Measurements from ENCODE around the gene NOVA1.
"Not testable (repeated sequence)": the region's sequence is repeated elsewhere in the genome, so short reads cannot be mapped to it uniquely, and the experiment has no call there.

NOVA1 gene, protein sequence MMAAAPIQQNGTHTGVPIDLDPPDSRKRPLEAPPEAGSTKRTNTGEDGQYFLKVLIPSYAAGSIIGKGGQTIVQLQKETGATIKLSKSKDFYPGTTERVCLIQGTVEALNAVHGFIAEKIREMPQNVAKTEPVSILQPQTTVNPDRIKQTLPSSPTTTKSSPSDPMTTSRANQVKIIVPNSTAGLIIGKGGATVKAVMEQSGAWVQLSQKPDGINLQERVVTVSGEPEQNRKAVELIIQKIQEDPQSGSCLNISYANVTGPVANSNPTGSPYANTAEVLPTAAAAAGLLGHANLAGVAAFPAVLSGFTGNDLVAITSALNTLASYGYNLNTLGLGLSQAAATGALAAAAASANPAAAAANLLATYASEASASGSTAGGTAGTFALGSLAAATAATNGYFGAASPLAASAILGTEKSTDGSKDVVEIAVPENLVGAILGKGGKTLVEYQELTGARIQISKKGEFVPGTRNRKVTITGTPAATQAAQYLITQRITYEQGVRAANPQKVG

GRCh38 chr14:26597589-26598080 lies at the start of gene NOVA1:
Gene NOVA1 (minus strand): TSS chr14:26598033. CDS start chr14:26597436, 597 bp downstream.
- no peak for TF ChIP-seq CTCF (conservative IDR thresholded peaks at IDR 0.05; ENCODE audit: low read depth, low read length)
- H3K4me3 ChIP-seq (ENCODE audit: low read length) = peak within 1 kb of the TSS; percentile 91
- DNase-seq (ENCODE audit: low read depth) = no peak

- DNase-seq (ENCODE audit: low read depth); H3K4me3 ChIP-seq (ENCODE audit: low read length): not testable (repeated sequence)
Measured at GRCh38 chr14:26645057-26645456, 47.2 kb upstream of the NOVA1 start.

DNA sequence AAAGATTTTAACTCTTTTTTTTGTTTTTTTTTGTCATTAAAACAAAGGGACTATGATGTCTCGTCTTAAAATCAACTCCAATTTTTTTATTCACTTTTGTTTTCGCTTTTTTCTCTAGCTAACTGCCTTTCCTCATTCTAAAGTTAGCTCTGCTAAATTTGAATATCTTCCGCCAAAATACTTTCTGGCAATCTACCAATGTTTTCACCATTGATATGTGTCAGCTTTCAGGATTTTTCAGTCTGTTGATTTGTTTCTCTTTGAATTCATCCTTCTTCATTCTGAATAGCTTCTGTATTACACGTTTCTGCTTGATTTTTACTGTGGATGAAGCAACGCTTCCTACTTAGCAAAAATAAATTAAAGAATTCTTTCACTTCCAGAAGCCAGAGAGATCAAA lies 38.7 kb upstream of the NOVA1 start:
- peak; percentile 2 for DNase-seq (ENCODE audit: low read depth)
- no peak overlapping the region for H3K4me3 ChIP-seq (ENCODE audit: low read length)
- TF ChIP-seq CTCF (conservative IDR thresholded peaks at IDR 0.05; ENCODE audit: low read depth, low read length) = no peak

- not testable (repeated sequence) for H3K4me3 ChIP-seq (ENCODE audit: low read length); DNase-seq (ENCODE audit: low read depth)
Measured at GRCh38 chr14:26634946-26635345, 37.1 kb upstream of the NOVA1 start.

GRCh38 chr14:26626256-26626655 lies 28.4 kb upstream of the NOVA1 start:
- no peak overlapping the region for H3K4me3 ChIP-seq (ENCODE audit: low read length)
- no peak for TF ChIP-seq CTCF (conservative IDR thresholded peaks at IDR 0.05; ENCODE audit: low read depth, low read length)
- no peak for DNase-seq (ENCODE audit: low read depth)

DNA sequence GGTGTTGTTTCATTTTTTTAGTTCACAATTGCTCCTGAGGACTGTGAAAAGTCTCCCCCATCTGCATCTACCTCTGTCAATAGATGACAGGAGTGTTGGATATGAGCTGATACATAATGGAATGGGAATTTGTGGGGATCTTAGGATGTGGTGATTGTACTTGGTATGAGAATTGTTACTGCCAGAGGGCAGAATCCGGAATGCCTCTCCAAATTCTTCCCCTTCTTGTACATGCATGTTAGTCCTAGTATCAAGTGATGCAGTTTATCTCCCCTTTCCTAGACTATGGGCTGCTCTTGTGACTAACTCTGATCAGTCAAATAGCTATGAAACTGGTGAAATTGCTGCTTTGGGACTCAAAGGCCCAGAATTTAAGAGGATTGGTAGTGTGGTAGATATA lies 24.8 kb upstream of the NOVA1 start:
- no peak overlapping the region for H3K4me3 ChIP-seq (ENCODE audit: low read length)
- no peak for DNase-seq (ENCODE audit: low read depth)
- TF ChIP-seq CTCF (conservative IDR thresholded peaks at IDR 0.05; ENCODE audit: low read depth, low read length) = no peak

GRCh38 chr14:26621807-26622560 lies 24.2 kb upstream of the NOVA1 start:
- no peak for DNase-seq (ENCODE audit: low read depth)
- no peak for TF ChIP-seq CTCF (conservative IDR thresholded peaks at IDR 0.05; ENCODE audit: low read depth, low read length)
- H3K4me3 ChIP-seq (ENCODE audit: low read length) = no peak overlapping the region

GRCh38 chr14:26621364-26621763 lies 23.5 kb upstream of the NOVA1 start:
- no peak for TF ChIP-seq CTCF (conservative IDR thresholded peaks at IDR 0.05; ENCODE audit: low read depth, low read length)

More at GRCh38 chr14:26621364-26621763, 23.5 kb upstream of the NOVA1 start:
- no peak for DNase-seq (ENCODE audit: low read depth)
- H3K4me3 ChIP-seq (ENCODE audit: low read length) = no peak overlapping the region
